ENCODE data around the gene MBD3. TPM values are rescaled to one million over a fixed set of nuclear protein-coding genes. Genes with fewer than 3 reads are reported as not detected.

MBD3 gene
- total and polyA plus RNA-seq, 2 donors (not counting 1 experiment from before 2014, with no cell fraction given) = 19.8 to 85.2 TPM

DNA sequence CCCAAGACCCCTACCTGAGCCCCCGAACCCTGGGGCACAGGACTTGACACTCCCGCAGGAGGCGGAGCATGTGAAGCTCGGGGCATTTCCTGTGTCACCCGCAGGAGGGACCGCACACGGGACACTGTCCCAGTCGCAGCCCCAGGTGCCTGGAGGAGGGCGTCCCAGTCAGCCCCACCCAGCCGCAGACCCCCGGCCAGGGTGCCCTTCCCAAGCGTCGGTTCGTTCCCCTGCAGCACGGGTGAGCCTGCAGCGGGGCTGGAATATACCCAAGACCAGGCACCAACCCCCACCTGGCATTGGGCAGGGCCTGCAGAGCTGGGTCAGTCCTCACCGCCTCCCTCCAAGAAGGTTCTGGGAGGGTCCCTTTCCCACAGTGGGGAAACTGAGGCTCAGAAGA lies 38.1 kb upstream of the MBD3 start:
- Histone ChIP-seq H3K4me2 (ENCODE audit: extremely low read depth, insufficient read depth, low read length) (no peak overlapping the region), H3K36me3 (ENCODE audit: control insufficient read depth, insufficient read depth, low read length) (peaks cover 11% of the 10 kb centered on the region), H2AFZ (ENCODE audit: low read length) (no peak overlapping the region), H3K27me3 (ENCODE audit: control insufficient read depth, insufficient read depth, low read length) (no peaks in the 10 kb centered on the region), H3K79me2 (ENCODE audit: control insufficient read depth, insufficient read depth, low read length) (no peaks in the 10 kb centered on the region), H3K27ac (ENCODE audit: insufficient read depth, low read length) (no peak overlapping the region), H3K9me3 (ENCODE audit: control insufficient read depth, insufficient read depth, low read depth, low read length) (no peaks in the 10 kb centered on the region), H4K20me1 (ENCODE audit: control insufficient read depth, extremely low read depth, insufficient read depth, low read length) (no peaks in the 10 kb centered on the region), H3K9ac (ENCODE audit: insufficient read depth, low read length) (no peak overlapping the region), H3K4me1 (ENCODE audit: control insufficient read depth, extremely low read depth, insufficient read depth, low read length) (no peaks in the 10 kb centered on the region), H3K4me3 (replicated peaks in 1 of 4; ENCODE audit: control extremely low read depth in 1 of 4, insufficient read depth in 1 of 4, low read depth in 3 of 4, low read length in 4 of 4) (no peak overlapping the region)
- TF ChIP-seq EZH2 (IDR thresholded peaks at IDR 0.05; ENCODE audit: low read length, missing control alignments) = no peak
- TF ChIP-seq, protein P1, sequence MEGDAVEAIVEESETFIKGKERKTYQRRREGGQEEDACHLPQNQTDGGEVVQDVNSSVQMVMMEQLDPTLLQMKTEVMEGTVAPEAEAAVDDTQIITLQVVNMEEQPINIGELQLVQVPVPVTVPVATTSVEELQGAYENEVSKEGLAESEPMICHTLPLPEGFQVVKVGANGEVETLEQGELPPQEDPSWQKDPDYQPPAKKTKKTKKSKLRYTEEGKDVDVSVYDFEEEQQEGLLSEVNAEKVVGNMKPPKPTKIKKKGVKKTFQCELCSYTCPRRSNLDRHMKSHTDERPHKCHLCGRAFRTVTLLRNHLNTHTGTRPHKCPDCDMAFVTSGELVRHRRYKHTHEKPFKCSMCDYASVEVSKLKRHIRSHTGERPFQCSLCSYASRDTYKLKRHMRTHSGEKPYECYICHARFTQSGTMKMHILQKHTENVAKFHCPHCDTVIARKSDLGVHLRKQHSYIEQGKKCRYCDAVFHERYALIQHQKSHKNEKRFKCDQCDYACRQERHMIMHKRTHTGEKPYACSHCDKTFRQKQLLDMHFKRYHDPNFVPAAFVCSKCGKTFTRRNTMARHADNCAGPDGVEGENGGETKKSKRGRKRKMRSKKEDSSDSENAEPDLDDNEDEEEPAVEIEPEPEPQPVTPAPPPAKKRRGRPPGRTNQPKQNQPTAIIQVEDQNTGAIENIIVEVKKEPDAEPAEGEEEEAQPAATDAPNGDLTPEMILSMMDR (conservative IDR thresholded peaks at IDR 0.05 in 1 of 2, IDR thresholded peaks at IDR 0.05 in 1 of 2; ENCODE audit: low read depth in 1 of 2, low read length in 2 of 2) = no peak
- no peak for DNase-seq (ENCODE audit: low read depth in 2 of 2)

DNA sequence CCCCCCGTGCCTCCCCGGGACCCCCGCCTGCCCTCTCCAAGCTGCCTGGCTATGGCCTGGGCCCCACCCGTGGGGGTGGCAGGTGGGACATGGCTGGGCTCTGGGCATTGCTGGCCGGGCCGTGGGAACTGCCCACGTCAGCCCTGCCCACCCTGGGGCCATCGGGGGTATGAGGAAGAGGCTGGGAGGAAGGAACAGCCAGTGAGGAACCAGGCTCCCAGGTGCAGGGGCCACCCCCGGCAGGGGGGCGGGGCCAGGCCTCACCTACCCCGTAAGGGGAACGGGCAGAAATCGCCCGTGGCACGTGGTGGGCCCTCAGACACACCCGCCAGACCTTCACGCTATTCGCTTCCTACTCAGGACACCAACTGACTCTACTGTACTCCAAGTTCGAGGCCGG lies 37.3 kb upstream of the MBD3 start:
- Histone ChIP-seq H3K9ac (ENCODE audit: insufficient read depth, low read length) (no peak overlapping the region), H3K9me3 (ENCODE audit: control insufficient read depth, insufficient read depth, low read depth, low read length) (no peaks in the 10 kb centered on the region), H3K36me3 (ENCODE audit: control insufficient read depth, insufficient read depth, low read length) (peaks cover 17% of the 10 kb centered on the region), H3K79me2 (ENCODE audit: control insufficient read depth, insufficient read depth, low read length) (no peaks in the 10 kb centered on the region), H3K4me1 (ENCODE audit: control insufficient read depth, extremely low read depth, insufficient read depth, low read length) (no peaks in the 10 kb centered on the region), H4K20me1 (ENCODE audit: control insufficient read depth, extremely low read depth, insufficient read depth, low read length) (no peaks in the 10 kb centered on the region), H2AFZ (ENCODE audit: low read length) (no peak overlapping the region), H3K4me3 (replicated peaks in 1 of 4; ENCODE audit: control extremely low read depth in 1 of 4, insufficient read depth in 1 of 4, low read depth in 3 of 4, low read length in 4 of 4) (no peak overlapping the region), H3K27me3 (ENCODE audit: control insufficient read depth, insufficient read depth, low read length) (no peaks in the 10 kb centered on the region), H3K4me2 (ENCODE audit: extremely low read depth, insufficient read depth, low read length) (no peak overlapping the region), H3K27ac (ENCODE audit: insufficient read depth, low read length) (no peak overlapping the region)
- TF ChIP-seq, protein P1 (conservative IDR thresholded peaks at IDR 0.05 in 1 of 2, IDR thresholded peaks at IDR 0.05 in 1 of 2; ENCODE audit: low read depth in 1 of 2, low read length in 2 of 2) = no peak
- no peak for TF ChIP-seq EZH2 (IDR thresholded peaks at IDR 0.05; ENCODE audit: low read length, missing control alignments)
- no peak for DNase-seq (ENCODE audit: low read depth in 2 of 2)

DNA sequence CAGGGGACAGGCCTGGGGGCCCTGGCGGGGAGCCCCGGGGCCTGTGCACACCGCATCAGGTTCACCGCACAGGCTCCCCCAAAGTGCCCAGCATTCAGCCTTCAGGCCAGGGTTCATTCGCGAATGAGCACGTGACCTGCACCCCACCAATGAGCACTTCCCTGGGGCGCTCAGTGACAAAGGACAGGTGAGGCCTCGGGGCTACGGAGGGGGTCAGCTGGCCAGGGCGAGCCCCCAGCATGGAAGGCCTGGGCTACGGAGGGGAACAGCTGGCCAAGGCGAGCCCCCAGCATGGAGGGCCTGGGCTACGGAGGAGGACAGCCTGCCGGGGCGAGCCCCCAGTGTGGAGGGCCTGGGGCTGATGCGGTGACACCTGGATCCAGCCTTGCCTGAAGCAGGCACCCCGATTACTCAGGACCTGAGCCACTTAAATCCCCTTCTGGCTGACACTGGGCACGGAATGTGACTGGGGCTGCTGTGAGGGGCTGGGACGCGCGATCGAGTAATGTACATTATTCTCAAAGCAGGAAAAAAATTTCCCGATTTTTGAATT lies 36.7 kb upstream of the MBD3 start:
- Histone ChIP-seq H3K4me1 (ENCODE audit: control insufficient read depth, extremely low read depth, insufficient read depth, low read length) (no peaks in the 10 kb centered on the region), H3K9ac (ENCODE audit: insufficient read depth, low read length) (no peak overlapping the region), H3K9me3 (ENCODE audit: control insufficient read depth, insufficient read depth, low read depth, low read length) (no peaks in the 10 kb centered on the region), H3K27me3 (ENCODE audit: control insufficient read depth, insufficient read depth, low read length) (no peaks in the 10 kb centered on the region), H3K27ac (ENCODE audit: insufficient read depth, low read length) (no peak overlapping the region), H3K36me3 (ENCODE audit: control insufficient read depth, insufficient read depth, low read length) (peaks cover 18% of the 10 kb centered on the region), H4K20me1 (ENCODE audit: control insufficient read depth, extremely low read depth, insufficient read depth, low read length) (no peaks in the 10 kb centered on the region), H2AFZ (ENCODE audit: low read length) (no peak overlapping the region), H3K4me2 (ENCODE audit: extremely low read depth, insufficient read depth, low read length) (no peak overlapping the region), H3K4me3 (replicated peaks in 1 of 4; ENCODE audit: control extremely low read depth in 1 of 4, insufficient read depth in 1 of 4, low read depth in 3 of 4, low read length in 4 of 4) (no peak overlapping the region), H3K79me2 (ENCODE audit: control insufficient read depth, insufficient read depth, low read length) (no peaks in the 10 kb centered on the region)
- TF ChIP-seq, protein P1 (conservative IDR thresholded peaks at IDR 0.05 in 1 of 2, IDR thresholded peaks at IDR 0.05 in 1 of 2; ENCODE audit: low read depth in 1 of 2, low read length in 2 of 2) = no peak
- TF ChIP-seq EZH2 (IDR thresholded peaks at IDR 0.05; ENCODE audit: low read length, missing control alignments) = no peak
- no peak for DNase-seq (ENCODE audit: low read depth in 2 of 2)

Data from fibroblast of lung (primary cell).